Tibial nerve (tissue), 4 donors: ENCODE measurements around the gene ARID5B.

Experiments
- EP300 ChIP-seq, 2 donors: sonication (generic); formaldehyde crosslinking; IDR thresholded peaks; one replicate each; pipeline ENCODE4 v1.6.1; 2017; ENCODE audit warnings: antibody characterized with exemption in 2 of 2, mild to moderate bottlenecking in 1 of 2
- POLR2A ChIP-seq, 2 donors: fragments of 450-650 bp; IDR thresholded peaks; one replicate each; pipeline ENCODE4 v1.6.1; 2017; ENCODE audit warnings: antibody characterized with exemption in 2 of 2, mild to moderate bottlenecking in 2 of 2, moderate library complexity in 2 of 2
- TF ChIP-seq, protein P1 (sequence below), 5 experiments: fragments of 200-600 bp in 3 of 5; fragments of 450-650 bp in 2 of 5; sonication (generic) in 3 of 5; IDR thresholded peaks; one replicate each; pipeline ENCODE4 v1.5.1; 2016 to 2019; ENCODE audit warnings: antibody characterized with exemption in 5 of 5, mild to moderate bottlenecking in 3 of 5, moderate library complexity in 2 of 5

DNA sequence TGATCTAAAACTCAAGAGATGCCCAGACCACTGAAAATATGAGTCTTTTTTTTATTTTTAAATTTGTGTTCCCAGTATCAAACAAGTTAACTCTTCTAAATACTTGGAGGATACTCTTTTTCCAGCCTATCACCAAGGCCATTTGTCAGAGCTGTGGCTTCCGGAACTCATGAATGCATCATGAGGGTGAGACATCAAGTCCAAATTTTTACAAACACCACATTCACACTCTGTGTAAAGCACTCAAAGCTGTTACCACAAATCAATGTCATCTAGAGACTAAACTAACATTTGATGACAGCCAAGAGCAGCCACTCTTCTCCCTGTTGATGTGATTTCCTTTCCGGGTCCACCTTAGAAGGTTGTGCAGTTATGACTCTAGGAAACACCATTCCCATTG is 43.8 kb upstream of the ARID5B start:
- TF ChIP-seq, protein P1, sequence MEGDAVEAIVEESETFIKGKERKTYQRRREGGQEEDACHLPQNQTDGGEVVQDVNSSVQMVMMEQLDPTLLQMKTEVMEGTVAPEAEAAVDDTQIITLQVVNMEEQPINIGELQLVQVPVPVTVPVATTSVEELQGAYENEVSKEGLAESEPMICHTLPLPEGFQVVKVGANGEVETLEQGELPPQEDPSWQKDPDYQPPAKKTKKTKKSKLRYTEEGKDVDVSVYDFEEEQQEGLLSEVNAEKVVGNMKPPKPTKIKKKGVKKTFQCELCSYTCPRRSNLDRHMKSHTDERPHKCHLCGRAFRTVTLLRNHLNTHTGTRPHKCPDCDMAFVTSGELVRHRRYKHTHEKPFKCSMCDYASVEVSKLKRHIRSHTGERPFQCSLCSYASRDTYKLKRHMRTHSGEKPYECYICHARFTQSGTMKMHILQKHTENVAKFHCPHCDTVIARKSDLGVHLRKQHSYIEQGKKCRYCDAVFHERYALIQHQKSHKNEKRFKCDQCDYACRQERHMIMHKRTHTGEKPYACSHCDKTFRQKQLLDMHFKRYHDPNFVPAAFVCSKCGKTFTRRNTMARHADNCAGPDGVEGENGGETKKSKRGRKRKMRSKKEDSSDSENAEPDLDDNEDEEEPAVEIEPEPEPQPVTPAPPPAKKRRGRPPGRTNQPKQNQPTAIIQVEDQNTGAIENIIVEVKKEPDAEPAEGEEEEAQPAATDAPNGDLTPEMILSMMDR (IDR thresholded peaks at IDR 0.05) = no peak
- TF ChIP-seq POLR2A (IDR thresholded peaks at IDR 0.05) (no peak), EP300 (IDR thresholded peaks at IDR 0.05) (no peak)
